Ovary (tissue), 9 donors: ENCODE data around the gene ELP2. TPM values are rescaled to one million over a fixed set of nuclear protein-coding genes. Genes with fewer than 3 reads are reported as not detected.

ENCODE experiments used
- DNase-seq, 5 donors: peaks; one replicate each; pipeline ENCODE4 v3.0.0-alpha.2; 2019 to 2020
- H3K27ac ChIP-seq, 2 donors: fragments of 200-600 bp; one replicate each; pipeline versions ENCODE4 v1.5.1 to v1.8.0; 2019 to 2022
- H3K27me3 ChIP-seq: fragments of 200-600 bp; one replicate; pipeline ENCODE4 v1.8.0; 2022
- H3K36me3 ChIP-seq: fragments of 200-600 bp; sonication (generic); one replicate; pipeline ENCODE4 v1.5.1; 2019
- H3K4me1 ChIP-seq: one replicate; pipeline ENCODE4 v1.8.1; 2013; ENCODE audit warnings: mild to moderate bottlenecking, moderate library complexity; ENCODE audit not compliant: insufficient read depth
- H3K4me3 ChIP-seq: fragments of 200-600 bp; sonication (generic); one replicate; pipeline ENCODE4 v1.5.1; 2017
- H3K9me3 ChIP-seq, 2 donors: fragments of 200-600 bp in 1 of 2; sonication (generic) in 1 of 2; one replicate each; pipeline versions ENCODE4 v1.5.1 to v1.8.1; 2013 to 2019; ENCODE audit warnings: mild to moderate bottlenecking in 1 of 2, moderate library complexity in 1 of 2
- EP300 ChIP-seq: sonication (generic); formaldehyde crosslinking; IDR thresholded peaks from one replicate; pipeline ENCODE4 v1.6.1; 2017; ENCODE audit warnings: antibody characterized with exemption
- POLR2A ChIP-seq: fragments of 450-650 bp; IDR thresholded peaks from one replicate; pipeline ENCODE4 v1.6.1; 2017; ENCODE audit warnings: antibody characterized with exemption, mild to moderate bottlenecking, moderate library complexity
- WGBS, 3 donors: extraction: QIAGEN DNeasy Blood & Tissue Kit in 1 of 3; methylation state at CpG; one replicate each; pipeline versions ENCODE4 v1.1.5 to v1.1.7; 2013 to 2017; 5-methylcytosine and 5-hydroxymethylcytosine counted together
- intact Hi-C, 4 donors: fragments of 100-400 bp; cut with DNase I; formaldehyde crosslinking; loops; one replicate each; pipeline versions ENCODE4 v1.11.0 to v1.15.1; 2022 to 2023
- polyA plus RNA-seq, 2 donors: library from polyadenylated mRNA; stranded (reverse); fragments of 200-250 nt in 1 of 2; fragments of 350-450 nt in 1 of 2; fragmentation: Illumina TruSeq in 1 of 2; extraction: RNeasy Lipid Tissue Mini Kit (QIAGEN cat#74804) in 1 of 2; gene quantifications; one replicate each; pipeline ENCODE4 v1.2.3, GENCODE V29; 2013 to 2014
- total RNA-seq, 7 donors: library from RNA; depleted of rRNA in 2 of 7; stranded (reverse); fragments of >200 nt in 2 of 7; fragmentation: NEBNext Ultra II Directional in 3 of 7; extraction: Animal tissue kit (Norgen Biotek cat#: 25700) in 3 of 7; gene quantifications; one replicate each; pipeline versions ENCODE4 v1.1.0 to v1.2.4, GENCODE V29; 2016 to 2023
- TF ChIP-seq, protein P1 (sequence below), 3 donors: fragments of 450-650 bp in 2 of 3; fragments of 200-600 bp in 1 of 3; IDR thresholded peaks; one replicate each; pipeline versions ENCODE4 v1.5.1 to v1.8.0; 2016 to 2022; ENCODE audit warnings: antibody characterized with exemption in 3 of 3, mild to moderate bottlenecking in 1 of 3
- donor health status: DM: no; HTN: no; CAD: no; lungs with moderate emphysema.
- donor health status: DM: no; HTN: no; CAD: no.
- donor health status: Bipolar disorder and iron deficiency.
- donor health status: DM: yes; HTN: yes; CAD: no.
- donor health status: DM: no; HTN: no; CAD: no.
- donor health status: DM: yes; HTN: yes; CAD: no.

Gene ELP2
- total and polyA plus RNA-seq, 9 donors, result 63.6 to 144 (median 105) TPM

DNA sequence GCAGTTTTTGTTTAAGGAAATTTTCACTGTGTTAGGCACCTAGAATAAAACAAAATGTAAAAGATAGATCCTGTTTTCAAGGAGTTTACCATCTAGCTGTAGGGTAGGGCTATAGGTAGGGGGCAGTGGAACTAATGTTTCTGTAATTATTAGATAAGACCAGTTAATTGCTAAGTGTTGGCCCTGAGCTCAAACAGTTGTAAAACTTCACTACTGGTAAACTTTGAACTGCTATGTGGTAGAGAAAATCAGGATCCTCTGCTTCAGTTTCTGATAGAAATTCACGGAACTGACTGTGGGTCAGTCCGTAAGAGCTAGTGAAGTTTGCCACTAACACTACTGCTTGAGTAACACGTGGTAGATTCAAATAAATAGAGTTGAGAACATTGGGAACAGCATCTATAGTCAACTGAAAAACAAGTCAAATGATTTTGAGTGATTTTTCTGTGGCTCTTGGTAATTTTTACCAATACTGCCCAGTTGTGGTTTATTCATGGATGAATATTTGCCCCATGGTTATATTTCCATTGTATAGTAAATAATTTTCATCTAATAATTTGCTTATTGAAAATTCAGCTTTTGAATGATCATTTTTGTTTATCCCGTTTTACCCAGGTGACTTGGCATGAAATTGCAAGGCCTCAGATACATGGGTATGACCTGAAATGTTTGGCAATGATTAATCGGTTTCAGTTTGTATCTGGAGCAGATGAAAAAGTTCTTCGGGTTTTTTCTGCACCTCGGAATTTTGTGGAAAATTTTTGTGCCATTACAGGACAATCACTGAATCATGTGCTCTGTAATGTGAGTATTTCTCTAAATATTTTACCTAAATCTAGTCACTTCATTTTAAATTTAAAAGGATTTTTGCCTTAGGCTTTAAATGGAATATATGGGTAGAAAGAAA lies 26.4 kb downstream of the ELP2 start:
- no peak overlapping the region for H3K4me3 ChIP-seq
- DNase-seq, result no peak
- H3K36me3 ChIP-seq, result no peaks in the 10 kb centered on the region
- H3K27me3 ChIP-seq, result no peaks in the 10 kb centered on the region
- peaks cover 5% of the 10 kb centered on the region for H3K4me1 ChIP-seq
- WGBS, 3 donors, result 93 to 94% (median 93%) methylated on average over 7 of the region's 7 CpGs
- H3K9me3 ChIP-seq, result no peaks in the 10 kb centered on the region
- intact Hi-C loops, result no loop called here
- no peak overlapping the region for H3K27ac ChIP-seq
- TF ChIP-seq, protein P1, sequence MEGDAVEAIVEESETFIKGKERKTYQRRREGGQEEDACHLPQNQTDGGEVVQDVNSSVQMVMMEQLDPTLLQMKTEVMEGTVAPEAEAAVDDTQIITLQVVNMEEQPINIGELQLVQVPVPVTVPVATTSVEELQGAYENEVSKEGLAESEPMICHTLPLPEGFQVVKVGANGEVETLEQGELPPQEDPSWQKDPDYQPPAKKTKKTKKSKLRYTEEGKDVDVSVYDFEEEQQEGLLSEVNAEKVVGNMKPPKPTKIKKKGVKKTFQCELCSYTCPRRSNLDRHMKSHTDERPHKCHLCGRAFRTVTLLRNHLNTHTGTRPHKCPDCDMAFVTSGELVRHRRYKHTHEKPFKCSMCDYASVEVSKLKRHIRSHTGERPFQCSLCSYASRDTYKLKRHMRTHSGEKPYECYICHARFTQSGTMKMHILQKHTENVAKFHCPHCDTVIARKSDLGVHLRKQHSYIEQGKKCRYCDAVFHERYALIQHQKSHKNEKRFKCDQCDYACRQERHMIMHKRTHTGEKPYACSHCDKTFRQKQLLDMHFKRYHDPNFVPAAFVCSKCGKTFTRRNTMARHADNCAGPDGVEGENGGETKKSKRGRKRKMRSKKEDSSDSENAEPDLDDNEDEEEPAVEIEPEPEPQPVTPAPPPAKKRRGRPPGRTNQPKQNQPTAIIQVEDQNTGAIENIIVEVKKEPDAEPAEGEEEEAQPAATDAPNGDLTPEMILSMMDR (IDR thresholded peaks at IDR 0.05), result no peak
- TF ChIP-seq POLR2A, result no peak
- no peak for TF ChIP-seq EP300

DNA sequence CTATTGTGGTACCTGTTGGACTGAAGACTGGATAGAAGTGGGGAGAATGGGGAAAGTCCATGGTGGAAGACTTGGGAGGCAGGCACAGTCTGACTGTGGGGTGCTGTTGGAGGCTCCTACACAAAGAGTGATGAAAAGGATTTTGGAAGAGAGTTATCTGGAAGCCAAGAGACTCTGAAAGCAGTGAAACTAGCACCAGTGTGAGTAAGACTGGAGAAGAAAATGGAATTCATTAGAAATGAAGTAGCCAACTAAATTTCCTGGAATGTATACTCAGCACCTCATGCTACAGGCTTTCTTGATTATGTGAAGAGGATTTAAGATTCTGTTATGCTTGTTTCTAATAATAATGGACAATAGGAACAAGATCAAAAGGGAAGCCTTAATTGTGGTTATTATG lies 27.7 kb downstream of the ELP2 start:
- Histone ChIP-seq H3K9me3 (no peaks in the 10 kb centered on the region), H3K4me1 (peaks cover 5% of the 10 kb centered on the region), H3K27me3 (no peaks in the 10 kb centered on the region), H3K27ac (no peak overlapping the region), H3K36me3 (no peaks in the 10 kb centered on the region), H3K4me3 (no peak overlapping the region)
- TF ChIP-seq EP300 (no peak), POLR2A (no peak)
- no peak for DNase-seq
- intact Hi-C loops, result no loop called here

DNA sequence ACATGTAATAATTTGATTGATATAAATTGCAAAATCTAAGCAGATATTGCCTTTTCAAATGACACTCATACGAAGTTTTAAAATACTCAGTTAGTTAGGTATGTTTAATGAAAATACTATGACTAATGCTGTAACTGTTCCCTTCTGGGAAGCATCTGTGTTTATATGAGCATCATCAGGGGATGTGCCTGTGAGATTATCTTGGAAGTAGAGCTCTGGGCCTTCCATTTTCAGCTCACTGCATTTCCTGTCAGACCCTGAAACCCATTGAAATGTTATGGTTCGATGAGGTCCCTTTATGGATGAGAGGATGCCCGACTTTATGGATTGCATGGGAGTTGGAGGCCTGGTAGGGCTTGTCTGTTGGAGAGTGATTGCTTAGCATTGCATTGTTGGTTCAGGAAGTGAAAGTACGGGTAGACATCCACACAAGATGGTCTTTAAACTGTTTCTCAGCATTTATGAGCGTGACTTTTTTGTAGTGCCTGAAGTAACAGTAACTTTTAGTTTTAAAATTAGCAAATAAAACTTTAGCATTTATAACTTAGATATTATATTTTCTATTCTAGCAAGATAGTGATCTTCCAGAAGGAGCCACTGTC lies 28.7 kb downstream of the ELP2 start:
- peaks cover 4% of the 10 kb centered on the region for H3K4me1 ChIP-seq
- WGBS, 3 donors, result 50 to 72% (median 57%) methylated on average over 5 of the region's 5 CpGs
- no peak for DNase-seq
- no peaks in the 10 kb centered on the region for H3K27me3 ChIP-seq
- no peak overlapping the region for H3K27ac ChIP-seq
- H3K4me3 ChIP-seq, result no peak overlapping the region
- no peak for TF ChIP-seq POLR2A
- H3K9me3 ChIP-seq, result no peaks in the 10 kb centered on the region
- intact Hi-C loops, result no loop called here
- no peaks in the 10 kb centered on the region for H3K36me3 ChIP-seq

DNA sequence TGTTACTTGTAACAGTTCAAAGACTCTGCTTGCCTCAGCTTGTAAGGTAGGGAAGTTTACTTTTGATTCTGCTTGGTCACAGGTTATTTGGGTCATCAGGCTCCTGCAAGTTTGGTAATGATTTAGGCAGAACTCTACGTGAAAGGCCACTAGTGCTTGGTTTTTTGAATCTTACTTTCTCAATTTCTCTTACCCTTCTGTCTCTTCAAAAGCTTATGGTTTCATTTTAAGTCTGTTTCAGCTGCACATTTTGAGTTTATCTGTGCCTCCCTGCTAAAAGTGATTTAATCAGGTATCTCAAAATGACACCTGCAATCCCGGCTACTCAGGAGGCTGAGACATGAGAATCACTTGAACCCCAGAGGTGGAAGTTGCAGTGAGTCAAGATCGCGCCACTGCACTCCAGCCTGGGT lies 31.3 kb downstream of the ELP2 start:
- Histone ChIP-seq H3K9me3 (no peaks in the 10 kb centered on the region), H3K4me3 (no peak overlapping the region), H3K4me1 (peaks cover 2% of the 10 kb centered on the region), H3K27me3 (no peaks in the 10 kb centered on the region), H3K27ac (no peak overlapping the region), H3K36me3 (no peaks in the 10 kb centered on the region)
- intact Hi-C loops, result no loop called here
- TF ChIP-seq, protein P1 (IDR thresholded peaks at IDR 0.05), result no peak
- no peak for TF ChIP-seq EP300
- TF ChIP-seq POLR2A, result no peak
- no peak for DNase-seq
- WGBS, 3 donors, result 81 to 89% (median 86%) methylated on average over 4 of the region's 4 CpGs

GRCh38 chr18:36162981-36163380 lies 33.3 kb downstream of the ELP2 start:
- no peaks in the 10 kb centered on the region for H3K27me3 ChIP-seq
- H3K27ac ChIP-seq, result no peak overlapping the region
- DNase-seq, result no peak
- TF ChIP-seq EP300 (no peak), POLR2A (no peak)
- TF ChIP-seq, protein P1 (IDR thresholded peaks at IDR 0.05), result no peak
- no peaks in the 10 kb centered on the region for H3K9me3 ChIP-seq
- no peak overlapping the region for H3K4me3 ChIP-seq
- WGBS, 3 donors, result 51 to 69% (median 63%) methylated on average over 1 of the region's 1 CpG
- intact Hi-C loops, result no loop called here
- H3K4me1 ChIP-seq, result peaks cover 2% of the 10 kb centered on the region
- no peaks in the 10 kb centered on the region for H3K36me3 ChIP-seq
